SU-DHL-6 (cell line): ENCODE data around the gene TENT4A.

Experiments used
- H2AFZ ChIP-seq: fragments of 200-600 bp; sonication (generic); 2 replicates; pipeline ENCODE4 v1.6.1; 2014; ENCODE audit warnings: low read depth, mild to moderate bottlenecking, moderate library complexity, mixed read lengths, antibody characterized with exemption, low read length; ENCODE audit not compliant: severe bottlenecking
- H3F3A ChIP-seq: fragments of 200-600 bp; shearing (Covaris generic); 2 replicates; pipeline ENCODE4 v1.6.0; 2016; ENCODE audit warnings: antibody characterized with exemption, mild to moderate bottlenecking; ENCODE audit not compliant: insufficient read depth
- H3K27ac ChIP-seq: fragments of 200-600 bp; sonication (generic); 2 replicates; pipeline ENCODE4 v1.5.1; 2016; ENCODE audit warnings: low read depth, mild to moderate bottlenecking, low read length, moderate library complexity, mixed read lengths
- H3K27me3 ChIP-seq: fragments of 200-600 bp; sonication (generic), shearing (Covaris generic); 2 replicates; pipeline ENCODE4 v1.6.0; 2014; ENCODE audit warnings: mild to moderate bottlenecking, low read length
- H3K36me3 ChIP-seq: fragments of 200-600 bp; sonication (generic); 2 replicates; pipeline ENCODE4 v1.6.1; 2014; ENCODE audit warnings: mild to moderate bottlenecking, low read length, mixed read lengths
- H3K4me2 ChIP-seq: fragments of 300-600, 200-600 bp; shearing (Covaris generic), sonication (generic); 2 replicates; pipeline ENCODE4 v1.6.0; 2014; ENCODE audit warnings: low read length, low read depth, mild to moderate bottlenecking; ENCODE audit not compliant: poor library complexity, severe bottlenecking
- H3K4me3 ChIP-seq: fragments of 200-600 bp; sonication (generic); 2 replicates; pipeline ENCODE4 v1.5.1; 2014; ENCODE audit warnings: antibody characterized with exemption, low read length, mild to moderate bottlenecking, mixed read lengths; ENCODE audit not compliant: insufficient read depth, poor library complexity, severe bottlenecking
- H3K79me2 ChIP-seq: fragments of 200-600 bp; sonication (generic); 2 replicates; pipeline ENCODE4 v1.6.1; 2014; ENCODE audit warnings: mild to moderate bottlenecking, low read length, moderate library complexity; ENCODE audit not compliant: insufficient read depth
- H3K9ac ChIP-seq: fragments of 200-600 bp; sonication (generic); 2 replicates; pipeline ENCODE4 v1.7.0; 2014; ENCODE audit warnings: mild to moderate bottlenecking, low read length
- H3K9me2 ChIP-seq: fragments of 200-600 bp; sonication (generic); replicated peaks from 2 replicates; pipeline ENCODE4 v1.6.1; 2014; ENCODE audit warnings: low read length; ENCODE audit not compliant: insufficient read depth
- H3K9me3 ChIP-seq: fragments of 200-600 bp; sonication (generic); 2 replicates; pipeline ENCODE4 v1.6.1; 2014; ENCODE audit warnings: low read length, mixed read lengths; ENCODE audit not compliant: insufficient read depth
- H4K20me1 ChIP-seq: fragments of 200-600 bp; sonication (generic); 2 replicates; pipeline ENCODE4 v1.6.1; 2014; ENCODE audit warnings: low read depth, mild to moderate bottlenecking, antibody characterized with exemption, low read length, moderate library complexity, mixed read lengths
- CTCF ChIP-seq: fragments of 200-600 bp; sonication (generic); IDR thresholded peaks from one replicate; pipeline ENCODE4 v1.5.1; 2017; ENCODE audit warnings: antibody characterized with exemption, mild to moderate bottlenecking, low read length, moderate library complexity; ENCODE audit not compliant: insufficient read depth, poor library complexity, severe bottlenecking
- EZH2phosphoT487 ChIP-seq: fragments of 200-600 bp; sonication (generic), shearing (Covaris generic); conservative IDR thresholded peaks from 2 replicates; pipeline ENCODE4 v1.6.1; 2018; ENCODE audit warnings: mild to moderate bottlenecking, antibody characterized with exemption, low read length, moderate library complexity, mixed read lengths

TENT4A gene

GRCh38 chr5:6786786-6787495 is 73.7 kb downstream of the TENT4A start:
- H3F3A ChIP-seq, result no peaks in the 10 kb centered on the region
- no peaks in the 10 kb centered on the region for H3K9me2 ChIP-seq
- no peak overlapping the region for H3K4me2 ChIP-seq
- TF ChIP-seq EZH2phosphoT487 (no peak), CTCF (no peak)
- H4K20me1 ChIP-seq, result no peaks in the 10 kb centered on the region
- H2AFZ ChIP-seq, result no peak overlapping the region
- H3K4me3 ChIP-seq, result no peak overlapping the region
- no peaks in the 10 kb centered on the region for H3K27me3 ChIP-seq
- no peak overlapping the region for H3K9ac ChIP-seq
- H3K9me3 ChIP-seq, result no peaks in the 10 kb centered on the region
- no peak overlapping the region for H3K27ac ChIP-seq
- H3K79me2 ChIP-seq, result no peaks in the 10 kb centered on the region
- no peaks in the 10 kb centered on the region for H3K36me3 ChIP-seq

- no peak for TF ChIP-seq EZH2phosphoT487
- TF ChIP-seq CTCF, result no peak
- Histone ChIP-seq H3K27me3 (no peaks in the 10 kb centered on the region), H3K36me3 (no peaks in the 10 kb centered on the region), H3F3A (no peaks in the 10 kb centered on the region), H3K9me3 (no peaks in the 10 kb centered on the region), H3K27ac (no peak overlapping the region), H3K79me2 (no peaks in the 10 kb centered on the region), H3K4me2 (no peak overlapping the region), H3K4me3 (no peak overlapping the region), H3K9ac (no peak overlapping the region), H3K9me2 (no peaks in the 10 kb centered on the region), H4K20me1 (no peaks in the 10 kb centered on the region), H2AFZ (no peak overlapping the region)
Observed at GRCh38 chr5:6787941-6788340, 74.7 kb downstream of the TENT4A start.

- Histone ChIP-seq H3K79me2 (no peaks in the 10 kb centered on the region), H3K9me3 (no peaks in the 10 kb centered on the region), H3F3A (no peaks in the 10 kb centered on the region), H3K9ac (no peak overlapping the region), H3K27me3 (no peaks in the 10 kb centered on the region), H2AFZ (no peak overlapping the region), H3K9me2 (no peaks in the 10 kb centered on the region), H3K36me3 (no peaks in the 10 kb centered on the region), H3K27ac (no peak overlapping the region), H3K4me3 (no peak overlapping the region), H3K4me2 (no peak overlapping the region), H4K20me1 (no peaks in the 10 kb centered on the region)
- TF ChIP-seq CTCF (no peak), EZH2phosphoT487 (no peak)
Observed at GRCh38 chr5:6788439-6788838, 75.2 kb downstream of the TENT4A start.
